RPMI7951 (cell line): Measurements from ENCODE around the gene ALAS1. TPM values are rescaled to one million over a fixed set of nuclear protein-coding genes. Genes with fewer than 3 reads are reported as not detected.

ENCODE experiments used
- DNase-seq: peaks from one replicate; pipeline ENCODE4 v3.0.0-alpha.2; 2012; ENCODE audit warnings: low read depth
- total RNA-seq: library from RNA; depleted of rRNA; stranded (reverse); fragments of >200 nt; shearing (Covaris generic); gene quantifications from 2 replicates; pipeline ENCODE4 v1.2.3, GENCODE V29; 2014; rRNA removed

Gene ALAS1
- total RNA-seq, 1 experiment from 2014 or later = 37.6 TPM

- DNase-seq = no peak
Measured at GRCh38 chr3:52249683-52250082, 51.7 kb downstream of the ALAS1 start.

- DNase-seq = no peak
Measured at GRCh38 chr3:52250122-52250521, 52.2 kb downstream of the ALAS1 start.

- peak; percentile 19 for DNase-seq
Measured at GRCh38 chr3:52253314-52254304, 55.6 kb downstream of the ALAS1 start.

DNA sequence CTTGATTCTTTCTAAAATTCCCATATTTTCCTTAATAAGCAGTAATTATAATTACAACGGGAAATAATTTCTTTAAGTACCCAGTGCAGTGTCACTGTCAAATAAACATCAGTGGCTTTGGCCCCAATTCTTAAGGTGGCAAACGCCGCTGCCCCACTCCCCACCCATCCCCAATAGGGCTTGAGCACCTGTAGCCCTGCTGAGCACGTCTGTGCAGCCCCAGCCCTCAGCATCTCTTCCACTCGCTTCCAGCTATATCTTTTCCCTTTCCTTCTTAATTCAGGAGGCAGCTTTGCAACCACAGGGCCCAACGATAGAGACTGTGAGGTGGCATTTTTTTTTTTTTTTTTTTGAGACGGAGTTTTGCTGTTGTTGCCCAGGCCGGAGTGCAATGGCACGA is 56.6 kb downstream of the ALAS1 start:
- no peak for DNase-seq

DNA sequence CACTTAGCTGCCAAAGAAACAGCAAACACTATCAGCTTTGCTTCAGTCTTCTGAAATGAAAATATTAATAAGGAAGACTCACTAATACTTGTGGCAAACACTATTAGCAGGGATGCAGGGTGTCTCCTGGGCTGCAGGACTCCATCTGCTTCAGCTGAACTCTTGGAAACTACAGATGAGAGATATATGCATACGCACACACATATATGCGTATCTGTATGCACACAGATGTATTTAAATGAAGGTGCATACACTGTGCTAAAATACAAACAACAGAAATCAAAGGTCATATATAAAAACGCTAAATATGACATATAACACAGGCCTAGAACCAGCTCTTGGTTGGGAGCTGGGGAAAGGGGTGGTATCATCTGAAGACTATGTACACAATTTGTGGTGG is 58.2 kb downstream of the ALAS1 start:
- no peak for DNase-seq

DNA sequence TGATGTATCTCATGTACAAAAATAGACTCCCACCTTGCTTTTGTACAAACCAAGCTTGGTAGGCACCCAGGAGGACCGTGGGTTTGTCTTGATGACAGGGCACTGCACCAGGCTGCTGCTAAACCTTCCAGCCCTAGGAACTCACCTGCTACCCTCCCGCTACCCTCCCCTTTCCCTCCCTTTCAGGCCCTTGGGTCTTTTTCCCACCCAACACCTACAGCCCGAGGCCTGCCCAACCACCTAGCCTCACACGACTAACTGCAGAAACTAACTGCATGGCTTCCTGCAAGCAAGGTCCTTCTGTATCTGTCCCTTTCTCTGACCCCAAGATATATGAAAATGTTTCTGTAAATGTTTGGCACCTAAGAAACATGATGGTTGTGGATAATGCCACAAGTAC is 58.7 kb downstream of the ALAS1 start:
- no peak for DNase-seq

- no peak for DNase-seq
Measured at GRCh38 chr3:52257911-52258310, 60.0 kb downstream of the ALAS1 start.

DNA sequence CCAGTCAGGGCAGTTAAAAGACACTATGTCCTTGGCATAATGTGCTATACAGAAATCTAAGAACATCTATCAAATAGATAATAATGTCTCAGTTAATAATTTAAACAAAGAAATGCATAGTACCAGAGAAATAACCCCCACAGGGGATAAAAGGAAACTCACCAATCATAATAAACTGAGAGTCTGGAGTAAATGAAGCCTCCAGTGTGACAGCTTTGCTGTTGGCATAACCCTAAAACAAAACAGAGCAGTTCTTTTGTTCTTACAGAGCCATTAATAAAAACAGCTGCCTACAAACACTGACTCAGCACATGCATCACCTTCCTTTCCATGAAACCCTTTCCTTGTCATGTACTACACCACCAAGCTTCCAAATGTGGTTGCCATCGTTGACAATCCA is 61.1 kb downstream of the ALAS1 start:
- no peak for DNase-seq

GRCh38 chr3:52259448-52259847 is 61.5 kb downstream of the ALAS1 start:
- no peak for DNase-seq

DNA sequence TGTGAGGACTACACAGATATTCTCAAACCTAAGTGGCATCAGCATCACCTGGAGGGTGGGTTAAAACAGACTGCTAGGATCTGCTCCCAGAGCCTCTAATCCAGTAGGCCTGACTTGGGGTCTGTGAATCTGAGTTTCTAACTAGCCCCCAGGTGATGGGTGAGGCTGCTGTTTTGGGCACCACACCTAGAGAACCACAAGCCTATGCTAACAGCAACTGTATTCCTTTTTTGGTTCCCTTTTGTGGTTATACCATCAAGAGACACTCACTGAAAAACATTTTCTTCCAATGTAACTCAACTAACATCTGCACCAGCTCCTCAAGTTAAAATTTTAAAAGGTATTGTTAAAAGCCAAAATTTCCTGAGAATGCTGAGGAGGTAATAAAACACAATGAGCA is 64.5 kb downstream of the ALAS1 start:
- no peak for DNase-seq

Other genes with a start within 250 kb of the ALAS1 start
- gene GPR62, start 242.8 kb upstream of the ALAS1 start, total RNA-seq = not detected in 2 replicates
- 65.7 and 72.5 TPM in 2 replicates for gene PCBP4, start 230.7 kb upstream of the ALAS1 start, total RNA-seq
- 36.8 and 37.5 TPM in 2 replicates for gene ABHD14B, start 224.1 kb upstream of the ALAS1 start, total RNA-seq
- 21.9 and 29.1 TPM in 2 replicates for gene ABHD14A, start 223.1 kb upstream of the ALAS1 start, total RNA-seq
- gene ACY1, start 214.6 kb upstream of the ALAS1 start, total RNA-seq = 50.0 and 55.1 TPM in 2 replicates
- gene RPL29, start 202.3 kb upstream of the ALAS1 start, total RNA-seq = 1,313 and 1,434 TPM in 2 replicates
- gene DUSP7, start 141.6 kb upstream of the ALAS1 start, total RNA-seq = 16.9 and 18.5 TPM in 2 replicates
- gene POC1A, start 43.7 kb upstream of the ALAS1 start, total RNA-seq = 20.4 and 21.4 TPM in 2 replicates
- gene TLR9, start 27.5 kb downstream of the ALAS1 start, total RNA-seq = not detected in 2 replicates
- 131 and 170 TPM in 2 replicates for gene TWF2, start 41.0 kb downstream of the ALAS1 start, total RNA-seq
- 11.0 and 12.3 TPM in 2 replicates for gene PPM1M, start 47.6 kb downstream of the ALAS1 start, total RNA-seq
- gene WDR82, start 80.5 kb downstream of the ALAS1 start, total RNA-seq = 53.0 and 54.7 TPM in 2 replicates
- 4.6 and 6.4 TPM in 2 replicates for gene GLYCTK, start 89.7 kb downstream of the ALAS1 start, total RNA-seq
- gene DNAH1, start 118.2 kb downstream of the ALAS1 start, total RNA-seq = 0.48 and 0.78 TPM in 2 replicates
- gene BAP1, start 211.8 kb downstream of the ALAS1 start, total RNA-seq = 50.3 and 57.7 TPM in 2 replicates
- gene PHF7, start 212.5 kb downstream of the ALAS1 start, total RNA-seq = 5.4 and 10.8 TPM in 2 replicates
- gene SEMA3G, start 246.9 kb downstream of the ALAS1 start, total RNA-seq = 0.10 and 0.12 TPM in 2 replicates